OCI-LY3 (cell line): ENCODE measurements around the gene CD151.

Experiments used
- CTCF ChIP-seq: fragments of 200-600, 300-600 bp; sonication (generic); IDR thresholded peaks from 2 replicates; pipeline ENCODE4 v1.5.1; 2014; ENCODE audit warnings: antibody characterized with exemption, low read length, low read depth
- EZH2phosphoT487 ChIP-seq: fragments of 200-600 bp; shearing (Covaris generic); IDR thresholded peaks from 2 replicates; pipeline ENCODE4 v1.6.1; 2018; ENCODE audit warnings: antibody characterized with exemption, mixed run types, low read depth

- TF ChIP-seq CTCF, result no peak
- TF ChIP-seq EZH2phosphoT487, result no peak
Observed at GRCh38 chr11:858762-859339, 26.1 kb downstream of the CD151 start.
